Uterus (tissue), 4 donors: ENCODE measurements around the gene GEMIN7. TPM values are rescaled to one million over a fixed set of nuclear protein-coding genes. Genes with fewer than 3 reads are reported as not detected.

Source experiments
- DNase-seq, 2 donors: peaks; one replicate each; pipeline ENCODE4 v3.0.0-alpha.2; 2019 to 2020
- H3K27ac ChIP-seq, 2 donors: fragments of 200-600 bp; sonication (generic); 1 replicate in 1 of 2; 2 replicates in 1 of 2; pipeline ENCODE4 v1.5.1; 2016 to 2018
- H3K27me3 ChIP-seq, 2 donors: fragments of 200-600 bp; sonication (generic); one replicate each; pipeline ENCODE4 v1.5.1; 2018 to 2019; ENCODE audit warnings: control low read depth in 1 of 2
- H3K36me3 ChIP-seq, 2 donors: fragments of 200-600 bp; sonication (generic); one replicate each; pipeline ENCODE4 v1.5.1; 2019; ENCODE audit warnings: control low read depth in 1 of 2
- H3K4me1 ChIP-seq, 2 donors: fragments of 200-600 bp; sonication (generic); one replicate each; pipeline ENCODE4 v1.5.1; 2018 to 2019; ENCODE audit warnings: control low read depth in 1 of 2
- H3K4me3 ChIP-seq, 2 donors: fragments of 200-600 bp; sonication (generic); 1 replicate in 1 of 2; 2 replicates in 1 of 2; pipeline ENCODE4 v1.5.1; 2018 to 2019; ENCODE audit warnings: mild to moderate bottlenecking in 1 of 2
- H3K9me3 ChIP-seq, 2 donors: fragments of 200-600 bp; sonication (generic); one replicate each; pipeline ENCODE4 v1.5.1; 2019; ENCODE audit warnings: control low read depth in 1 of 2
- CTCF ChIP-seq, 4 experiments: fragments of 200-600 bp in 2 of 4; fragments of 450-650 bp in 2 of 4; sonication (generic) in 2 of 4; IDR thresholded peaks; one replicate each; pipeline ENCODE4 v1.5.1; 2016 to 2019; ENCODE audit warnings: antibody characterized with exemption in 4 of 4, mild to moderate bottlenecking in 2 of 4, moderate library complexity in 1 of 4
- POLR2A ChIP-seq, 2 donors: fragments of 450-650 bp; IDR thresholded peaks; one replicate each; pipeline ENCODE4 v1.6.1; 2016; ENCODE audit warnings: antibody characterized with exemption in 2 of 2, mild to moderate bottlenecking in 1 of 2, moderate library complexity in 1 of 2
- intact Hi-C: fragments of 100-400 bp; cut with DNase I; formaldehyde crosslinking; loops from one replicate; pipeline ENCODE4 v1.15.1; 2023; ENCODE audit warnings: low total_unique reads
- total RNA-seq, 4 donors: library from RNA; depleted of rRNA in 3 of 4; stranded (reverse); fragments of >200 nt in 3 of 4; gene quantifications; one replicate each; pipeline versions ENCODE4 v1.1.0 to v1.2.4, GENCODE V29; 2014 to 2023
- donor health status: DM: yes; HTN: yes; CAD: no.

The GEMIN7 gene
- total RNA-seq, 4 donors from 2014 or later = 3.5 to 18.4 (median 13.7) TPM

- intact Hi-C loops = no loop called here
- Histone ChIP-seq H3K9me3 (no peaks in the 10 kb centered on the region), H3K27ac (no peak overlapping the region), H3K4me3 (no peak overlapping the region), H3K36me3 (no peaks in the 10 kb centered on the region), H3K27me3 (no peaks in the 10 kb centered on the region), H3K4me1 (no peaks in the 10 kb centered on the region)
- TF ChIP-seq POLR2A (IDR thresholded peaks at IDR 0.05) (no peak), CTCF (IDR thresholded peaks at IDR 0.05) (no peak)
- DNase-seq = no peak
Measured at GRCh38 chr19:45051929-45052579, 27.0 kb upstream of the GEMIN7 start.

- Histone ChIP-seq H3K4me3 (no peak overlapping the region), H3K9me3 (no peaks in the 10 kb centered on the region), H3K27ac (no peak overlapping the region), H3K4me1 (no peaks in the 10 kb centered on the region), H3K27me3 (no peaks in the 10 kb centered on the region), H3K36me3 (no peaks in the 10 kb centered on the region)
- DNase-seq = no peak
- TF ChIP-seq POLR2A (IDR thresholded peaks at IDR 0.05) (no peak), CTCF (IDR thresholded peaks at IDR 0.05) (no peak)
- intact Hi-C loops = no loop called here
Measured at GRCh38 chr19:45056831-45057230, 22.2 kb upstream of the GEMIN7 start.

GRCh38 chr19:45057444-45057843 is 21.6 kb upstream of the GEMIN7 start:
- Histone ChIP-seq H3K4me1 (no peaks in the 10 kb centered on the region), H3K27ac (no peak overlapping the region), H3K9me3 (no peaks in the 10 kb centered on the region), H3K36me3 (no peaks in the 10 kb centered on the region), H3K4me3 (no peak overlapping the region), H3K27me3 (no peaks in the 10 kb centered on the region)
- no peak for TF ChIP-seq CTCF (IDR thresholded peaks at IDR 0.05)
- TF ChIP-seq POLR2A (IDR thresholded peaks at IDR 0.05) = no peak
- no peak for DNase-seq
- intact Hi-C loops = no loop called here

- no peak for DNase-seq
- H3K36me3 ChIP-seq = no peaks in the 10 kb centered on the region
- intact Hi-C loops = no loop called here
Measured at GRCh38 chr19:45058622-45059159, 20.4 kb upstream of the GEMIN7 start.

More at GRCh38 chr19:45058622-45059159, 20.4 kb upstream of the GEMIN7 start:
- H3K9me3 ChIP-seq = no peaks in the 10 kb centered on the region
- no peaks in the 10 kb centered on the region for H3K27me3 ChIP-seq
- no peak overlapping the region for H3K27ac ChIP-seq
- no peak overlapping the region for H3K4me3 ChIP-seq
- H3K4me1 ChIP-seq = no peaks in the 10 kb centered on the region
- TF ChIP-seq POLR2A (IDR thresholded peaks at IDR 0.05) (no peak), CTCF (IDR thresholded peaks at IDR 0.05) (no peak)
